Measurements from ENCODE around the gene CELA2A.
"Not testable (repeated sequence)": the region's sequence is repeated elsewhere in the genome, so short reads cannot be mapped to it uniquely, and the experiment has no call there.

CELA2A gene

GRCh38 chr1:15445390-15446122 is 11.0 kb upstream of the CELA2A start:
- DNase-seq = no peak

GRCh38 chr1:15446212-15446611 is 10.3 kb upstream of the CELA2A start:
- no peak for DNase-seq

DNA sequence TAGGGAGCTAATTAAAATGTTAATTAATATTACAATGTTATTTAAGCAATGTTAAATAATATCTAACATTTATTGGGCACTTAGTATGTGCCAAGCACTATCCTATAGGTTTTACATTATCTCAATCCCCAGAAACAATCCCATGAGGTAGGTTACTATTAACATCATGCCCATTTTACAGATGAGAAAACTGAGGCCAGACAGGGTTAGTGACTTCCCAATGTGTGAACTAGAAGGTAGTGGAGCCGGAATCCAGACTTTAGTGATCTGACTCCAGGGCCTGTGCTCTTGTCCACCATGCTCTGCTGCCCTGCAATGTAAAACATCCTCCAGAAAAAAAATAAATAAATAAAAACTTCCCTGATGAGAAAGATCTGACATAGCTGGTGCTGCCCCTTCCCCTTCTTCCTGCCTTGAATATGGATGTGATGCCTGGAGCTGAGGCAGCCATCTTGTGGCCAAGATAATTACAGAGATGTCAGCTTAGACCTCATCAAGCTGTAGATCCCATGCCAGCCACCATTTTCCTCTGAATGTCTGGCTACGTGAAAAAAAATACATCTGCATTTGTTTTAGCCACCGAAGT is 7.6 kb upstream of the CELA2A start:
- DNase-seq = no peak

- DNase-seq = no peak
Measured at GRCh38 chr1:15449567-15449966, 7.0 kb upstream of the CELA2A start.

GRCh38 chr1:15451014-15451722 is 5.4 kb upstream of the CELA2A start:
- DNase-seq = no peak

- DNase-seq = no peak
Measured at GRCh38 chr1:15452216-15452615, 4.3 kb upstream of the CELA2A start.

DNA sequence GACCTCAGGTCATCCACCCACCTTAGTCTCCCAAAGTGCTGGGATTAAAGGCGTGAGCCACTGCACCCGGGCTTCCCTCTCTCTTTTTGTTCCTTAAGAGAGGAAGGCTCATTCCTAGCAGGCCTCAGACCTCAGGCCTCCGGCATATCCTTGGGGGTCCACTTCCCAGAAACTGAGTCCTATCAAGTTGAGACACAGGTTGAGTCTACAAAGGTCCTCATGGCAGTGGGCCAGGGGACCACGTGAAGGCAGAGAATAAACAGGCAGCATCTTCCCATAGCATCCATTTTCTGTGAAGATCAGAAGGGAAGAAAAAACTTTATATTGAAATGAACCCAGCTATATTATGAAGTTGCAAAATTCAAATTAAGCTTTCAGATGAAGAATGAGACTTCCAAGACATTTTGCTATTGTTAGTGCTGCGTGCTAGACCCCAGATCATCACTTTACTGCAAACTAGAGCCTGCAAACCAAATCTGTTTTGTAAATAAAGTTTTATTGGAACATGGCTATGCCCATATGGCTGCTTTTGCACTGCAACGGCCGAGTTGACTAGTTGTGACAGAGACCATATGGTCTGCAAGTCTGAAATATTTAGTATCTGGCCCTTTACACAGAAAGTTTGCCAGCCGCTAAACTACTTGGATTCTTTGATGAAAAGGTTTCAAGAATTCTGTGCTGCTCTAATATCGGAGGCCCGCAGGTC is 3.5 kb upstream of the CELA2A start:
- DNase-seq = no peak

DNA sequence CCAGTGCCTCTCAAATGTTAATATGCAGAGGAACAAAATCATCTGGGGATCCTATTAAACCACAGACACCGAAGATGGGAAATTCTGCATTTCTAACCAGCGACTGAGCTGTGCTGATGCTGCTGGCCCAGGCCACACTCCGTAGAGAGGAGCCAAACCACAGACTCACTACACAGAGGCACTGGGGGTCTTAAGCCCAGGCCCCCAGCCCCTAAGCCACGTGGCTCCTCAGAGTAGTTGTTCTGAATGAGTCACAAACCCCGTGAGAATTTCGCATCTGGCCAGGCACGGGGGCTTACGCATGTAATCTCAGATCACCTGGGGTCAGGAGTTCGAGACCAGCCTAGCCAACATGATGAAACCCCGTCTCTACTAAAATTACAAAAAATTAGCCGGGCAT is 2.8 kb upstream of the CELA2A start:
- no peak for DNase-seq

DNA sequence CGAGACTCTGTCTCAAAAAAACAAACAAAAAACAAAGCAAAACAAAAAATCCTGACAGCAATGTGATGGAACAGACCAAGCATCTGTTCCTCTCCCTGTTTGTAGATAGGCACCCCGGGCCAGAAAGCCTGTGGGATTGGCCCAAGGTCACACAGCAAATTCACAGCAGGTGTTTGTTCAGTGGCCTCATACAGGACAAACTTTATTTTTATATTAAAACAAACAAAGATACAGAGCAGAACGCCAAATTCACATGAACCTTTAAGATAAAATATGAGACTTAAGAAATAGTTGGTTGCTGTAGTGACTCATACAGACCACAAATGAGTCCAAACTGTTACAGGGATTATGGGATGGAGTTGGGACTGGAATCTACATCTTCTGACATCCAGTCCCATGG is 2.3 kb upstream of the CELA2A start:
- DNase-seq = no peak

GRCh38 chr1:15455522-15455921 is 1.0 kb upstream of the CELA2A start:
- DNase-seq = no peak

DNA sequence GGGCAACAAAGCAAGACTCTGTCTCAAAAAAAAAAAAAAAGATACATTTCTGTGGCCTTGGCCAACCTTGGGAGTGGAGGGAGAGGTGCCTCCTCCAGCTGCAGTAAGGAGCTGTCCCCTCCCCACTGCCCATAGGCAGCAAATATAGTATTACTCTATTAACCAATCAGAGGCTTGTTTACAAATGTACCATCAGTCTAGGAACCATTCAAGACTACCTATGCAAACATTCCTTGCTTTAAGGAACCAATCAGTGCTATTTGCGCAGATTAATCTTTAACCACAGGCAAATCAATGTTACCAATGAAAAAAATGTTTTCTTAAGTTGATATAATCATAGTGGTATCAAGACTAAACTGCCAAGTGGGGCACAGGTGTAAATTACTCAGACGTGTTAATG is 1.1 kb downstream of the CELA2A start:
- DNase-seq = no peak

DNA sequence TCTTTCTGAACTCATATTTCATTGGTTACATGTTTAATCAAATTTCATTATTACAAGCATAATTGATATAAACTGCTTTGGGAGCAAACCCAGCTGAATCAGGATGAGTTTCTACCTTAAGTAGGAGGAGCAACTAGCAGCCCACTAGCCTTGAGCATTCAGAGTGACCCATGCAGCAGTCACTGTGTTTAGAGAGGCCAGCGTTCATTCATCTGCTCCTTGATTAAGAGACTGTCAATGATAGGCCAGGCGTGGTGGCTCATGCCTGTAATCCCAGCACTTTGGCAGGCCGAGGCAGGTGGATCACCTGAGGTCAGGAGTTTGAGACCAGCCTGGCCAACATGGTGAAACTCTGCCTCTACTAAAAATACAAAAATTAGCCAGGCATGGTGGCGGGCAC is 1.9 kb downstream of the CELA2A start:
- DNase-seq = not testable (repeated sequence)

DNA sequence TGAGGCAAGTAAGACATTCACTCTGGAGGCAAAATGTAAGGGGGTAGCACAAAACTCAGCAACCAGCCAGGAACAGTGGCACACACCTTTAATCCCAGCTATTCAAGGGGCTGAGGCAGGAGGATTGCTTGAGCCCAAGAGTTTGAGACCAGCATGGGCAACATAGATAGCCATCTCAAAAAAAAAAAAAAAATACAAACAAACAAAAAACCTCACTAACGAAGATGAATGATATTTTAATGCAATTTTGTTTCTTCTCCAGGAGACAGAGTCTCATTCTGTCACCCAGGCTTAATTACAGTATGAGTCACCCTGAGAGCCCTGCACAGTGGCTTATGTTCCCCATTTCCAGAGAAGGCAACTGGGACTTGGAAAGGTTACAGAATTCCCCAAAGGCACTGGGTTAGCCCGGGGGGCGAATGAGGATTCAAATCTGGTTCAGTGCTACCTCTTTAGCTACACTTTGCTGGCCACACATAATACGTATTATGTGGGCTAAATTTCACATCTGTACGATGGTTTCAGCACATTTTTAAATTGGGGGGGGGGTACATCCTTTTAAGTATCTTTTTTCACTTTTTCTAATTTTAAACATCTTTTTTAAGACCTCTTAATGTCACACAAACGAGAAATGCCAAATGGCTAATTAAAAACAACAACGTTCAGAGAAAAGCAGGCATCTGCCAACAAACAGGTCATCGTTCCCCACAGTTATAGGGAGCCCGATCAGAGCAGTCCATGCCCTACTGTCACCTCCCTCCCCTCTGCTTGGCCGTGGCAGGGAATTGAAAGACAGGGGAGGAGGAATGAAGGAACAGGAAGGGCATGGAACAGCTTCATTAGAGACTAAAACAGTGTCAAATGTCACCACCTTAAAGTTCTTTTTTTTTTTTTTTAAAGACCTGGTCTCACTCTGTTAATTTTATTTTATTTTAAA is 3.5 kb downstream of the CELA2A start:
- DNase-seq = no peak

DNA sequence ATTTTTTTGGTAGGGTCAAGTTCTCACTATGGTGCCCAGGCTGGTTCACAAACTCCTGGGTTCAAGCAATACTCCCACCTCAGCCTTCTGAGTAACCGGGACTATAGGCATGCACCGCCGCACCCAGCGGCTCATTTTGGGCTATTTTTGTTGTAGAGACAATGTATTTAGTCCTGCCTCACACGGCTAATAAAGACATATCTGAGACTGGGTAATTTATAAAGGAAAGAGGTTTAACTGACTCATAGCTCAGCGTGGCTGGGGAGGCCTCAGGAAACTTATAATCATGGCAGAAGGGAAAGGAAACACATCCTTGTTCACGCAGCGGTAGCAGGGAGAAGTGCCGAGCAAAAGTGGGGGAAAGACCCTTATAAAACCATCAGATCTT is 4.2 kb downstream of the CELA2A start:
- DNase-seq = no peak

- DNase-seq = not testable (repeated sequence)
Measured at GRCh38 chr1:15463064-15463800, 6.7 kb downstream of the CELA2A start.

- not testable (repeated sequence) for DNase-seq
Measured at GRCh38 chr1:15463926-15464322, 7.4 kb downstream of the CELA2A start.

GRCh38 chr1:15465674-15466073 is 9.1 kb downstream of the CELA2A start:
- no peak for DNase-seq

DNA sequence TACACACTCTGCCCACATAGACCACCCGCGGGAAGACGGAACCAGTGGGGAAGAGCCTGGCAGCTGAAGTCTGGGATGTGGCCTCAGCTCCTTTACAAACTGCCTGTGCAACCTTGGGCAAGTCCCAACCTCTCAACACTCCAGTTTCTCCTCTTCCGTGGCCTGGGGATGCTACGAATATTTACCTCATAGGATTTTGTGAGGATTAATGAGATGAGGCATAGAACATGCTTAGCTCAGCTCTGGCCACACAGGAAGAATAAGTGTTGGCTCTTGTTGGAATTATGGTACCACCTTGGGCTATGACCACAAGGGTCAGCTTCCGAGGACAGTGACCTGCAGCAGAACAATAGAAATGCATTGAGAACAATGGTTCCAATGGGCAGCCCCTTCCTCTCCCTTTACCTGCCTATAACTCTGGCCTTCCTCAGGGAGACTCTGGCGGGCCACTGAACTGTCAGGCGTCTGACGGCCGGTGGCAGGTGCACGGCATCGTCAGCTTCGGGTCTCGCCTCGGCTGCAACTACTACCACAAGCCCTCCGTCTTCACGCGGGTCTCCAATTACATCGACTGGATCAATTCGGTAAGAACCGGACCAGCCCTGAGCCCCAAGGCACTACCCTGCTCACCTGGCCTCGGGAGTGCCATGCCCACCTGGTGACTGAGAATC is 10.6 kb downstream of the CELA2A start:
- not testable (repeated sequence) for DNase-seq

DNA sequence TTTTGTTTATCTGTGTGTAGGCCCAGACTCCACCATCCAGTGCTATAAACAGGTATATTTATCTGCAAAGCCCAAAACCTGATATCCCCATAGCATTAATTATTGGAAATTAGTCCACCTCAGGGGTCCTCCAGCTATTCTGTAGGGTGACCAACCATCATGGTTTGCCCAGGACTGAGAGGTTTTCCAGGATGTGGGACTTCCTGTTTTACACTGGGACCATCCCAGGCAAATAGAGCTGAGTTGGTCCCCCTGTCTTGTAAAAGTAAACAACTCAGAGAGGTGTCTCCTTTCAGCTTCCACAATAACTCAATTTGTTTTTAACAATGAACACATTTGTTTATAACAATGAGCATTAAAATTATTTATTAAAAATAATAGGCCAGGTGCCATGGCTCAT is 11.6 kb downstream of the CELA2A start:
- DNase-seq = no peak

GRCh38 chr1:15469361-15469760 is 12.8 kb downstream of the CELA2A start:
- DNase-seq = no peak

DNA sequence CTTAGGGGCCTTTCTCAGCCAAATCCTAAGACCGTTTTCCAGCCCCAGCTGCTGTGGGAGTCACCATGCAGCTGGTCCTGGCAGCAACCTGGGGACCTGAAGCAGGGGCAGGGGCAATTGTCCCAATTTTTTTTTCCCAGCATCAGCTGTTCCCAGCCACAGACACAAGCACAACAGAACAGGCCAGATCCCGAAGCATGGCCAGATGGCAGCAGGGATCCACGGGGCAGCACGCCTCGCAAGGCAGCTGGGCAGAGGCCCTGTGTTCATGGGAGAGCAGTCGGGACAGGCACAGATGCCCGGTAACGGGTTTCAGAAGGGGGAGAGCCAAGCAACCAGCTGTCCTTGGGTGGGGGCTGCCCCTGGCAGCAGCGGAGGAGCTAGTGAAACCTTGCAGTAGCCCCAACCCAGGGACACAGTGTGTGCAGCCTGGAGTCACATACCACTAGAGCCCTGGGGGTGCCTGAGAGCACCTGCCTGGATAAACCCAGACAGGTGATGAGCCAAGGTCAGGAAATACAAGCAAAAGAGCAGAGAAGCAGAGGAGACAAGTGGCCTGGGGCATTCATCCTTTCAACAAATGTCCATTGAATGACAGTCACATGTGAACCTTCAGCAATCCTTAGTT is 13.4 kb downstream of the CELA2A start:
- not testable (repeated sequence) for DNase-seq

Measured in GF-D8 (cell line).